A549 (cell line): ENCODE results near the gene ZBTB42. TPM values are rescaled to one million over a fixed set of nuclear protein-coding genes. Genes with fewer than 3 reads are reported as not detected.
"Not testable (repeated sequence)": the region's sequence is repeated elsewhere in the genome, so short reads cannot be mapped to it uniquely, and the experiment has no call there.

Experiments used
- ATAC-seq, 2 experiments: fragments of 200-7000 bp in 1 of 2; fragments of >200 bp in 1 of 2; cut with Nextera tagmentation in 1 of 2; cut with Tn5 transposase in 1 of 2; 3 replicates each; pipeline versions ENCODE4 v1.8.0 to v1.9.1; 2018 to 2020; ENCODE audit warnings: mild to moderate bottlenecking in 1 of 2, moderate library complexity in 1 of 2
- CTCF ChIA-PET: fragments of 300-600 bp; sonication (Branson Sonifier 250); formaldehyde crosslinking; extraction: SDS; loops from one replicate; lab custom pipeline; 2021; ENCODE audit warnings: antibody characterized with exemption, inconsistent platforms; lab: Yijun Ruan, JAX
- POLR2A ChIA-PET: fragments of 350-600 bp; formaldehyde crosslinking; extraction: SDS; loops from one replicate; lab custom pipeline; 2021; ENCODE audit warnings: antibody characterized with exemption, inconsistent platforms; lab: Yijun Ruan, JAX
- DNase-seq, 2 experiments: peaks; one replicate each; pipeline versions ENCODE4 v3.0.0 to v3.0.0-alpha.2; 2011 to 2016; ENCODE audit warnings: low read depth in 1 of 2, low spot score in 1 of 2
- FAIRE-seq: peaks from 2 replicates; lab custom pipeline; 2011; peaks lifted over from hg19 to GRCh38; lab: Jason Lieb, UNC
- H3K27ac ChIP-seq, 2 experiments: fragments of >200 bp; sonication (Bioruptor Twin); formaldehyde crosslinking; 3 replicates each; pipeline ENCODE4 v1.5.1; 2016 to 2017
- H3K4me1 ChIP-seq: fragments of >200 bp; sonication (Bioruptor Twin); formaldehyde crosslinking; 3 replicates; pipeline ENCODE4 v1.6.1; 2016
- H3K4me2 ChIP-seq: fragments of >200 bp; sonication (Bioruptor Twin); formaldehyde crosslinking; 3 replicates; pipeline ENCODE4 v1.6.1; 2016
- H3K4me3 ChIP-seq: fragments of >200 bp; sonication (Bioruptor Twin); formaldehyde crosslinking; 3 replicates; pipeline ENCODE4 v1.5.1; 2016
- H3K9me3 ChIP-seq: fragments of >200 bp; sonication (Bioruptor Twin); formaldehyde crosslinking; 3 replicates; pipeline ENCODE4 v1.6.1; 2016
- CEBPB ChIP-seq, 2 experiments: fragments of >200 bp in 1 of 2; sonication (Bioruptor Twin) in 1 of 2; formaldehyde crosslinking in 1 of 2; IDR thresholded peaks; 2 replicates each; pipeline ENCODE4 v1.6.1; 2012 to 2016
- EHF ChIP-seq: fragments of 250-450 bp; sonication (Bioruptor Pico); IDR thresholded peaks from 2 replicates; pipeline ENCODE4 v1.5.0; 2020; ENCODE audit warnings: mild to moderate bottlenecking
- HOXB13 ChIP-seq: fragments of 250-450 bp; sonication (Bioruptor Pico); IDR thresholded peaks from 2 replicates; pipeline ENCODE4 v1.5.0; 2020; ENCODE audit warnings: low read depth, mild to moderate bottlenecking, moderate library complexity
- KDM5A ChIP-seq: fragments of 200-600 bp; sonication (generic); IDR thresholded peaks from 2 replicates; pipeline ENCODE4 v1.6.1; 2016; ENCODE audit warnings: antibody characterized with exemption, mild to moderate bottlenecking
- MYC ChIP-seq: IDR thresholded peaks from 2 replicates; pipeline ENCODE4 v1.6.1; 2012; ENCODE audit warnings: mild to moderate bottlenecking, inconsistent platforms, low read length, improper control_type of control experiment, borderline replicate concordance
- NR3C1 ChIP-seq: fragments of >200 bp; sonication (Bioruptor Twin); formaldehyde crosslinking; IDR thresholded peaks from 3 replicates; pipeline ENCODE4 v1.6.1; 2017
- RNF2 ChIP-seq: fragments of 200-600 bp; sonication (generic); IDR thresholded peaks from 2 replicates; pipeline ENCODE4 v1.6.1; 2016; ENCODE audit warnings: low read depth, mild to moderate bottlenecking, antibody characterized with exemption, moderate library complexity, borderline replicate concordance
- SMC3 ChIP-seq: fragments of >200 bp; sonication (Bioruptor Twin); formaldehyde crosslinking; IDR thresholded peaks from 3 replicates; pipeline ENCODE4 v1.6.1; 2018; ENCODE audit warnings: inconsistent platforms
- SREBF2 ChIP-seq: fragments of 450-650 bp; IDR thresholded peaks from 2 replicates; pipeline ENCODE4 v1.6.1; 2014; ENCODE audit warnings: mild to moderate bottlenecking, moderate library complexity
- ZNF302 ChIP-seq: fragments of 250-450 bp; sonication (Bioruptor Pico); IDR thresholded peaks from 2 replicates; pipeline ENCODE4 v1.9.0; 2021; ENCODE audit warnings: inconsistent platforms, mild to moderate bottlenecking, moderate library complexity
- WGBS: methylation state at CpG from one replicate; pipeline ENCODE4 v1.1.6; 2017; ENCODE audit errors: missing lambda C conversion rate; 5-methylcytosine and 5-hydroxymethylcytosine counted together
- polyA plus RNA-seq, 4 experiments: library from polyadenylated mRNA; depleted of rRNA in 3 of 4; stranded (reverse); fragments of >200 nt; fragmentation: RNase III in 1 of 4; extraction: RNeasy Plus Mini Kit Qiagen cat#74134 plus additional on column Dnase treatment in 1 of 4; gene quantifications; 2 replicates in 3 of 4; 3 replicates in 1 of 4; pipeline ENCODE4 v1.2.3, GENCODE V29; 2011 to 2017
- TF ChIP-seq, protein P1 (sequence below): fragments of 200-600 bp; sonication (generic); IDR thresholded peaks from 2 replicates; pipeline ENCODE4 v1.6.1; 2016; ENCODE audit warnings: antibody characterized with exemption, mild to moderate bottlenecking, moderate library complexity
- TF ChIP-seq, protein P2 (sequence below): fragments of 150-350 bp; IDR thresholded peaks from 2 replicates; pipeline ENCODE4 v1.6.1; 2014; ENCODE audit warnings: low read depth, mild to moderate bottlenecking, low read length
- TF ChIP-seq, protein P3 (sequence below): fragments of >200 bp; sonication (Bioruptor Twin); formaldehyde crosslinking; IDR thresholded peaks from 2 replicates; pipeline ENCODE4 v1.6.1; 2016
- TF ChIP-seq, protein P4 (sequence below): fragments of >200 bp; sonication (Bioruptor Twin); formaldehyde crosslinking; IDR thresholded peaks from 3 replicates; pipeline ENCODE4 v1.5.1; 2016
- TF ChIP-seq, protein P5 (sequence below): IDR thresholded peaks from 2 replicates; pipeline ENCODE4 v1.6.1; 2012
- TF ChIP-seq, protein P6 (sequence below): fragments of 250-450 bp; sonication (Bioruptor Pico); IDR thresholded peaks from 2 replicates; pipeline ENCODE4 v1.5.0; 2020; ENCODE audit warnings: low read depth, mild to moderate bottlenecking, moderate library complexity

Gene ZBTB42
- polyA plus RNA-seq, 2 of the 4 experiments (the other 2 are of a cell fraction), result 1.6 to 2.6 TPM

DNA sequence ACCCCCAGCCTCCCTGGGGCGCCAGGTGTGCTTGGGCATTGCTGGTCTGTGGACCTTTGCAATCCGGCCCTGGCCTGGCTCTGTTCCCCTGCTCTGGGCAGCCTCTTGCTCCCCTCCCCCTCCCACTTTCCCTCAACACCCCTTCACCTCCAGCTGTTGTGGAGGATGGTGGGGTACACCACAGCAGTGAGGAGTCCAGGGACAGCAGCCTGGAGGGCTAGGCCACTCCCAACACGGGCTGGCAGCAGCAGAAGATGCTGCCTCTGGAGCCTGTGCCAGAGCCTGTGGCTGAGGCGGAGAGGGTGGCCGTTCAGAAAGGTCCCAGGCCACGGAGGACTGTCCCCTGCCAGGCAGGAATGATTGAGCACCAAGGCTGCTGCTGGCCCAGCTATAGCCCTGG, 7.6 kb downstream of the ZBTB42 start:
- Histone ChIP-seq H3K9me3 (no peaks in the 10 kb centered on the region), H3K4me3 (no peak overlapping the region), H3K27ac (no peak overlapping the region), H3K4me2 (no peak overlapping the region), H3K4me1 (peaks cover 28% of the 10 kb centered on the region)
- DNase-seq, result no peak
- FAIRE-seq, result no peak
- POLR2A ChIA-PET, result no interaction called here
- 71% methylated on average over 6 of the region's 6 CpGs for WGBS
- no peak for ATAC-seq
- CTCF ChIA-PET, result no interaction called here
- TF ChIP-seq, protein P1, sequence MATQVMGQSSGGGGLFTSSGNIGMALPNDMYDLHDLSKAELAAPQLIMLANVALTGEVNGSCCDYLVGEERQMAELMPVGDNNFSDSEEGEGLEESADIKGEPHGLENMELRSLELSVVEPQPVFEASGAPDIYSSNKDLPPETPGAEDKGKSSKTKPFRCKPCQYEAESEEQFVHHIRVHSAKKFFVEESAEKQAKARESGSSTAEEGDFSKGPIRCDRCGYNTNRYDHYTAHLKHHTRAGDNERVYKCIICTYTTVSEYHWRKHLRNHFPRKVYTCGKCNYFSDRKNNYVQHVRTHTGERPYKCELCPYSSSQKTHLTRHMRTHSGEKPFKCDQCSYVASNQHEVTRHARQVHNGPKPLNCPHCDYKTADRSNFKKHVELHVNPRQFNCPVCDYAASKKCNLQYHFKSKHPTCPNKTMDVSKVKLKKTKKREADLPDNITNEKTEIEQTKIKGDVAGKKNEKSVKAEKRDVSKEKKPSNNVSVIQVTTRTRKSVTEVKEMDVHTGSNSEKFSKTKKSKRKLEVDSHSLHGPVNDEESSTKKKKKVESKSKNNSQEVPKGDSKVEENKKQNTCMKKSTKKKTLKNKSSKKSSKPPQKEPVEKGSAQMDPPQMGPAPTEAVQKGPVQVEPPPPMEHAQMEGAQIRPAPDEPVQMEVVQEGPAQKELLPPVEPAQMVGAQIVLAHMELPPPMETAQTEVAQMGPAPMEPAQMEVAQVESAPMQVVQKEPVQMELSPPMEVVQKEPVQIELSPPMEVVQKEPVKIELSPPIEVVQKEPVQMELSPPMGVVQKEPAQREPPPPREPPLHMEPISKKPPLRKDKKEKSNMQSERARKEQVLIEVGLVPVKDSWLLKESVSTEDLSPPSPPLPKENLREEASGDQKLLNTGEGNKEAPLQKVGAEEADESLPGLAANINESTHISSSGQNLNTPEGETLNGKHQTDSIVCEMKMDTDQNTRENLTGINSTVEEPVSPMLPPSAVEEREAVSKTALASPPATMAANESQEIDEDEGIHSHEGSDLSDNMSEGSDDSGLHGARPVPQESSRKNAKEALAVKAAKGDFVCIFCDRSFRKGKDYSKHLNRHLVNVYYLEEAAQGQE, result no peak
- TF ChIP-seq, all 56 proteins: peak for 0

DNA sequence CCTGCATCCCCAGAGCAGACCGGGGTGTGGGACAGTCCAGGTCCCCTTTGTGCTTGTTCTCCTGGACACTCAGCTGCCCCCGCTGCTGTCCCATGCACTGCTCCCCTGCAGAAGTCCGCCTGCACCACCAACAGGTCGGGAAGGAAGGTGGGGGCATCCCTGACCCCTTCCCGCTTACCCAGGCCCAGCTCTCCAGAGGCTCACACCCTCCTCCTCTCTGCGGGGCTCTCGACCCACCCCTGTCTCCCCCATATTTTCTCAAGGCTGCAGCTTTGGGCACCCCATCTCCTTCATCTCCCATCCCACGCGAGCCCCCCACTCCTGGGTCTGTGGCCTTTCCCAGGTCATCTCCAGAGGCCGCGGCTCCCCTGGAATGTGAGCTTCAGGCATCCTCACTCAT, 9.4 kb downstream of the ZBTB42 start:
- 80% methylated on average over 11 of the region's 11 CpGs for WGBS
- no peak for FAIRE-seq
- DNase-seq, result no peak
- Histone ChIP-seq H3K9me3 (no peaks in the 10 kb centered on the region), H3K27ac (no peak overlapping the region), H3K4me2 (no peak overlapping the region), H3K4me3 (no peak overlapping the region), H3K4me1 (peaks cover 15% of the 10 kb centered on the region)
- ATAC-seq, result no peak
- ChIA-PET POLR2A (no interaction called here), CTCF (interaction anchor here (0.7 to 2.9 kb wide), 4 partner anchors 9 to 41 kb away, joined by 3 to 9 read pairs (median 3); no protein-coding TSS in a partner anchor)
- TF ChIP-seq NR3C1 (no peak), RNF2 (no peak), CEBPB (IDR thresholded peaks at IDR 0.05) (no peak)
- TF ChIP-seq, protein P1, result no peak
- TF ChIP-seq, protein P2, sequence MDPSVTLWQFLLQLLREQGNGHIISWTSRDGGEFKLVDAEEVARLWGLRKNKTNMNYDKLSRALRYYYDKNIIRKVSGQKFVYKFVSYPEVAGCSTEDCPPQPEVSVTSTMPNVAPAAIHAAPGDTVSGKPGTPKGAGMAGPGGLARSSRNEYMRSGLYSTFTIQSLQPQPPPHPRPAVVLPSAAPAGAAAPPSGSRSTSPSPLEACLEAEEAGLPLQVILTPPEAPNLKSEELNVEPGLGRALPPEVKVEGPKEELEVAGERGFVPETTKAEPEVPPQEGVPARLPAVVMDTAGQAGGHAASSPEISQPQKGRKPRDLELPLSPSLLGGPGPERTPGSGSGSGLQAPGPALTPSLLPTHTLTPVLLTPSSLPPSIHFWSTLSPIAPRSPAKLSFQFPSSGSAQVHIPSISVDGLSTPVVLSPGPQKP, result no peak

DNA sequence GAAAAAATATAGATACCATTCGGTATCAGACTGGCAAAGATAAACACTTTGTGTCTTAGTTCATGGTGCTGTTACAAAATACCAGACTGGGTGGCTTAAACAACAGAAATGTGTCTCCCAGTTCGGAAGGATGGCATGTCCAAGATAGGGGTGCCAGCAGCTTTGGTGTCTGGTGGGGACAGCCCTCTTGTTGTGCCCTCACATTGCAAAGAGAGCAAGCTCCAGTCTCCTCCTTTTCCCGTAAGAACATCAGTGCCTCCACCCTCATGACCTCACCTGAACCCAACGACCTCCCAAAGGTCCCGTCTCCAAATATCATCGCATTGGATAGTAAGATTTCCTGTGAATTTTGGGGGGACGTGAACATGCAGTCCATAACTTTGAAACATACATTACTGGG, 12.4 kb downstream of the ZBTB42 start:
- no peak for DNase-seq
- ChIA-PET CTCF (interaction anchor here (0.6 to 1.8 kb wide), 3 partner anchors 22 to 448 kb away, joined by 3 to 6 read pairs (median 3); no protein-coding TSS in a partner anchor), POLR2A (no interaction called here)
- Histone ChIP-seq H3K4me2 (no peak overlapping the region), H3K9me3 (no peaks in the 10 kb centered on the region), H3K27ac (no peak overlapping the region), H3K4me1 (peaks cover 11% of the 10 kb centered on the region; the same call in 1 of the 3 replicates), H3K4me3 (no peak overlapping the region)
- TF ChIP-seq, protein P3, sequence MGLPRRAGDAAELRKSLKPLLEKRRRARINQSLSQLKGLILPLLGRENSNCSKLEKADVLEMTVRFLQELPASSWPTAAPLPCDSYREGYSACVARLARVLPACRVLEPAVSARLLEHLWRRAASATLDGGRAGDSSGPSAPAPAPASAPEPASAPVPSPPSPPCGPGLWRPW, result no peak
- TF ChIP-seq MYC, result no peak
- TF ChIP-seq, protein P4, sequence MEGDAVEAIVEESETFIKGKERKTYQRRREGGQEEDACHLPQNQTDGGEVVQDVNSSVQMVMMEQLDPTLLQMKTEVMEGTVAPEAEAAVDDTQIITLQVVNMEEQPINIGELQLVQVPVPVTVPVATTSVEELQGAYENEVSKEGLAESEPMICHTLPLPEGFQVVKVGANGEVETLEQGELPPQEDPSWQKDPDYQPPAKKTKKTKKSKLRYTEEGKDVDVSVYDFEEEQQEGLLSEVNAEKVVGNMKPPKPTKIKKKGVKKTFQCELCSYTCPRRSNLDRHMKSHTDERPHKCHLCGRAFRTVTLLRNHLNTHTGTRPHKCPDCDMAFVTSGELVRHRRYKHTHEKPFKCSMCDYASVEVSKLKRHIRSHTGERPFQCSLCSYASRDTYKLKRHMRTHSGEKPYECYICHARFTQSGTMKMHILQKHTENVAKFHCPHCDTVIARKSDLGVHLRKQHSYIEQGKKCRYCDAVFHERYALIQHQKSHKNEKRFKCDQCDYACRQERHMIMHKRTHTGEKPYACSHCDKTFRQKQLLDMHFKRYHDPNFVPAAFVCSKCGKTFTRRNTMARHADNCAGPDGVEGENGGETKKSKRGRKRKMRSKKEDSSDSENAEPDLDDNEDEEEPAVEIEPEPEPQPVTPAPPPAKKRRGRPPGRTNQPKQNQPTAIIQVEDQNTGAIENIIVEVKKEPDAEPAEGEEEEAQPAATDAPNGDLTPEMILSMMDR, result no peak
- TF ChIP-seq, protein P5, sequence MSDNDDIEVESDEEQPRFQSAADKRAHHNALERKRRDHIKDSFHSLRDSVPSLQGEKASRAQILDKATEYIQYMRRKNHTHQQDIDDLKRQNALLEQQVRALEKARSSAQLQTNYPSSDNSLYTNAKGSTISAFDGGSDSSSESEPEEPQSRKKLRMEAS, result no peak
- no peak for TF ChIP-seq SREBF2
- TF ChIP-seq, protein P6, sequence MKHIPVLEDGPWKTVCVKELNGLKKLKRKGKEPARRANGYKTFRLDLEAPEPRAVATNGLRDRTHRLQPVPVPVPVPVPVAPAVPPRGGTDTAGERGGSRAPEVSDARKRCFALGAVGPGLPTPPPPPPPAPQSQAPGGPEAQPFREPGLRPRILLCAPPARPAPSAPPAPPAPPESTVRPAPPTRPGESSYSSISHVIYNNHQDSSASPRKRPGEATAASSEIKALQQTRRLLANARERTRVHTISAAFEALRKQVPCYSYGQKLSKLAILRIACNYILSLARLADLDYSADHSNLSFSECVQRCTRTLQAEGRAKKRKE, result no peak
- no peak for TF ChIP-seq ZNF302
- no peak for TF ChIP-seq KDM5A
- TF ChIP-seq EHF (CRISPR knock-in tag), result no peak
- no peak for TF ChIP-seq HOXB13
- TF ChIP-seq SMC3, result no peak
- FAIRE-seq, result no peak
- no peak for ATAC-seq
- WGBS, result 83% methylated on average over 7 of the region's 7 CpGs

DNA sequence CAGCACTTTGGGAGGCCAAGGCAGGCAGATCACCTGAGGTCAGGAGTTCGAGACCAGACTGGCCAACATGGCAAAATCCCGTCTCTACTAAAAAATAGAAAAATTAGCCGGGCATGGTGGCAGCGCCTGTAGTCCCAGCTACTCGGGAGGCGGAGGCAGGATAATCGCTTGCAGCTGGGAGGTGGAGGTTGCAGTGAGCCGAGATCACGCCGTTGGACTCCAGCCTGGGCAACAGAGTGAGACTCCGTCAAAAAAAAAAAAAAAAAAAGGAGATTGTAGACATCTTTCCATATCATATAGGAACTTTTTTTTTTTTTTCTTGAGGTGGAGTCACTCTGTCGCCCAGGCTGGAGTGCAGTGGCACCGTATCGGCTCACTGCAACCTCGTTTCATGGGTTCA, 13.8 kb downstream of the ZBTB42 start:
- Histone ChIP-seq H3K4me2 (peak overlapping the region; percentile 90), H3K4me3 (peak overlapping the region; percentile 90), H3K4me1 (peaks cover 11% of the 10 kb centered on the region; the same call in 1 of the 3 replicates), H3K27ac (peak overlapping the region in 1 of 2 experiments; percentile 92; a peak in 3 of 6 replicates)
- DNase-seq, POLR2A ChIA-PET, ATAC-seq, FAIRE-seq, H3K9me3 ChIP-seq: not testable (repeated sequence)
- CTCF ChIA-PET, result interaction anchor here (0.6 kb wide), 1 partner anchor 83 kb away, joined by 3 read pairs; no protein-coding TSS in a partner anchor
- WGBS, result 86% methylated on average over 15 of the region's 15 CpGs
